22Rv1 (cell line): ENCODE results near the gene PUDP.

Experiments used
- ZFX ChIP-seq: fragments of 450-650 bp; IDR thresholded peaks from 2 replicates; pipeline ENCODE4 v1.6.1; 2017; ENCODE audit warnings: antibody characterized with exemption, borderline replicate concordance
- TF ChIP-seq, protein P1 (sequence below): fragments of 450-650 bp; IDR thresholded peaks from 2 replicates; pipeline ENCODE4 v1.5.1; 2017; ENCODE audit warnings: mild to moderate bottlenecking

DNA sequence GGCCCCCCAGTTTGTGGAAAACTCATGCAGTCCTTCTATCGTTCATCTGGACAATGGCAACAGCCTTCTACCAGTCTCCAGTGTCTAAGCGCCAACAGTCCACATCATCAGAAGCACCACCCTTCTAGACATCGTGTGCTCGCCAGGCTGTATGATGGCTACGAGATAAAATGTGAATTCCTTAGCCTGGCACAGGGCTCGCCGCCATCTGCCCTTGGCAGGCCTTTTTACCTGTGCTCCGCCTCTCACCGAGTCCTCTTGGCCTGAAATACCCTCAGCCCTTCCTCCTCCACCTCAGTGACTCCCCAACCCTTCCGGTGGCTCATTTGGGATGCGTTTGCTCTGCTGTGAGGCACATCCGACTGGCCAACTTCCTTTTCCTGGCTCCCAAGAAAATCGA is 16.3 kb downstream of the PUDP start:
- TF ChIP-seq, protein P1, sequence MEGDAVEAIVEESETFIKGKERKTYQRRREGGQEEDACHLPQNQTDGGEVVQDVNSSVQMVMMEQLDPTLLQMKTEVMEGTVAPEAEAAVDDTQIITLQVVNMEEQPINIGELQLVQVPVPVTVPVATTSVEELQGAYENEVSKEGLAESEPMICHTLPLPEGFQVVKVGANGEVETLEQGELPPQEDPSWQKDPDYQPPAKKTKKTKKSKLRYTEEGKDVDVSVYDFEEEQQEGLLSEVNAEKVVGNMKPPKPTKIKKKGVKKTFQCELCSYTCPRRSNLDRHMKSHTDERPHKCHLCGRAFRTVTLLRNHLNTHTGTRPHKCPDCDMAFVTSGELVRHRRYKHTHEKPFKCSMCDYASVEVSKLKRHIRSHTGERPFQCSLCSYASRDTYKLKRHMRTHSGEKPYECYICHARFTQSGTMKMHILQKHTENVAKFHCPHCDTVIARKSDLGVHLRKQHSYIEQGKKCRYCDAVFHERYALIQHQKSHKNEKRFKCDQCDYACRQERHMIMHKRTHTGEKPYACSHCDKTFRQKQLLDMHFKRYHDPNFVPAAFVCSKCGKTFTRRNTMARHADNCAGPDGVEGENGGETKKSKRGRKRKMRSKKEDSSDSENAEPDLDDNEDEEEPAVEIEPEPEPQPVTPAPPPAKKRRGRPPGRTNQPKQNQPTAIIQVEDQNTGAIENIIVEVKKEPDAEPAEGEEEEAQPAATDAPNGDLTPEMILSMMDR, result no peak
- no peak for TF ChIP-seq ZFX
